ENCODE data around the gene KRTAP1-1. TPM values are rescaled to one million over a fixed set of nuclear protein-coding genes. Genes with fewer than 3 reads are reported as not detected.
"Not testable (repeated sequence)": the region's sequence is repeated elsewhere in the genome, so short reads cannot be mapped to it uniquely, and the experiment has no call there.

KRTAP1-1 gene
- total RNA-seq, 2 experiments from 2014 or later = not detected

GRCh38 chr17:41065829-41066624 lies 24.8 kb upstream of the KRTAP1-1 start, which contains the start of gene KRTAP2-4:
Gene KRTAP2-4, minus strand, starts transcription at chr17:41065879. Its CDS starts 34 bp downstream, at chr17:41065845.
- no peaks in the 10 kb centered on the region for H3K9me3 ChIP-seq (ENCODE audit: control insufficient read depth in 1 of 2, insufficient read depth in 1 of 2, low read length in 2 of 2)
- ATAC-seq (ENCODE audit: poor library complexity) (no peak), DNase-seq (no peak)
- Mint-ChIP-seq H3K36me3 (ENCODE audit: low read depth) (no peaks in the 10 kb centered on the region), H3K4me1 (ENCODE audit: low read depth) (no peaks in the 10 kb centered on the region), H3K27ac (no peak within 1 kb of the TSS), H3K9me3 (no peaks in the 10 kb centered on the region), H3K27me3 (peaks cover 24% of the 10 kb centered on the region), H3K4me3 (no peak within 1 kb of the TSS)
- no peak within 1 kb of the TSS for H3K4me3 ChIP-seq (ENCODE audit: low read length)
- CTCF ChIA-PET = no interaction called here
- TF ChIP-seq CTCF (IDR thresholded peaks at IDR 0.05) = no peak
- no peaks in the 10 kb centered on the region for H3K36me3 ChIP-seq (ENCODE audit: insufficient read depth, low read length)
- intact Hi-C loops (cut with DNase I, micrococcal nuclease) = no loop called here
- H3K27ac ChIP-seq (ENCODE audit: low read depth in 1 of 2, low read length in 2 of 2) = no peak within 1 kb of the TSS
- no peaks in the 10 kb centered on the region for H3K4me1 ChIP-seq (ENCODE audit: insufficient read depth, low read length)
- H3K27me3 ChIP-seq (ENCODE audit: control insufficient read depth in 1 of 2, insufficient read depth in 2 of 2, low read length in 2 of 2) = peaks cover 0 to 6% of the 10 kb centered on the region in 2 experiments
- POLR2A ChIA-PET = no interaction called here

DNA sequence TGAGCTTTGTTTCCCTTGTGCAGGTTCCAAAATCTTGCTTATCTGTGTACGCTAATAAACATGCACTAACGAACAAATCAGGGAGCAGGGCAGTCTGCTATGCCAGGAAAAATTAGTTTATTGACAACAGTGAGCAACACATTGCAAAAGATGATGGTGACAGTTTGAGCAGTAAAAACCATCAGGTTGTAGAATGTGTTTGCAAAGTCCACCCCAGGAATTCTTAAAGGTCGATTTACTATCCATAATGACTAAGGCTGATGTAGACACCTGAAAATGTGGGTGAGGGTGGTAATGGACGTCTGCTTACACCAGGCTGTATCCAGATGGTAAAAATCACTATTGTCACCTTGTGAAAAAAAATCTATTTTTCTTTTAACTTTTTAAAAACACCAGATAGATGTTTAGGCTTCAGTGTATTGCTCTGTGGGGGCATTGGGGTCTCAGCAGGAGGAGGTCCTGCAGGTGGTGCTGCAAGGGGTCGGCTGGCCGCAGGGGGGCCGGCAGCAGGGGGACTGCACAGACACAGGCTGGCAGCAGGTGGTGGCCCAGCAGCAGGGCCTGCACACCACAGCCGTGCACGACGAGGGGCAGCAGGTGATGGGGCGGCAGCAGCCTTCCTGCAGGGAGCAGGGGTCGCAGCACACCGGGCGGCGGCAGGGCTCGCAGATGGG lies 23.9 kb upstream of the KRTAP1-1 start:
- H3K36me3 Mint-ChIP-seq (ENCODE audit: low read depth); H3K4me3 Mint-ChIP-seq; H3K4me3 ChIP-seq (ENCODE audit: low read length); POLR2A ChIA-PET; DNase-seq; intact Hi-C loops (cut with DNase I, micrococcal nuclease); H3K9me3 Mint-ChIP-seq; H3K27ac ChIP-seq (ENCODE audit: low read depth in 1 of 2, low read length in 2 of 2); ATAC-seq (ENCODE audit: poor library complexity); H3K27ac Mint-ChIP-seq; H3K4me1 ChIP-seq (ENCODE audit: insufficient read depth, low read length); H3K36me3 ChIP-seq (ENCODE audit: insufficient read depth, low read length); CTCF ChIA-PET; H3K9me3 ChIP-seq (ENCODE audit: control insufficient read depth in 1 of 2, insufficient read depth in 1 of 2, low read length in 2 of 2); H3K4me1 Mint-ChIP-seq (ENCODE audit: low read depth): not testable (repeated sequence)
- H3K27me3 ChIP-seq (ENCODE audit: control insufficient read depth in 1 of 2, insufficient read depth in 2 of 2, low read length in 2 of 2) = peaks cover 0 to 10% of the 10 kb centered on the region in 2 experiments
- peaks cover 33% of the 10 kb centered on the region for H3K27me3 Mint-ChIP-seq

GRCh38 chr17:41064301-41064700 lies 23.1 kb upstream of the KRTAP1-1 start:
- Mint-ChIP-seq H3K4me3 (no peak overlapping the region), H3K4me1 (ENCODE audit: low read depth) (no peaks in the 10 kb centered on the region), H3K27ac (no peak overlapping the region), H3K27me3 (peaks cover 39% of the 10 kb centered on the region), H3K9me3 (no peaks in the 10 kb centered on the region), H3K36me3 (ENCODE audit: low read depth) (no peaks in the 10 kb centered on the region)
- ChIA-PET POLR2A (no interaction called here), CTCF (no interaction called here)
- Histone ChIP-seq H3K9me3 (ENCODE audit: control insufficient read depth in 1 of 2, insufficient read depth in 1 of 2, low read length in 2 of 2) (no peaks in the 10 kb centered on the region), H3K27me3 (ENCODE audit: control insufficient read depth in 1 of 2, insufficient read depth in 2 of 2, low read length in 2 of 2) (peaks cover 0 to 10% of the 10 kb centered on the region in 2 experiments), H3K36me3 (ENCODE audit: insufficient read depth, low read length) (no peaks in the 10 kb centered on the region), H3K4me3 (ENCODE audit: low read length) (no peak overlapping the region), H3K4me1 (ENCODE audit: insufficient read depth, low read length) (no peaks in the 10 kb centered on the region), H3K27ac (ENCODE audit: low read depth in 1 of 2, low read length in 2 of 2) (no peak overlapping the region)
- intact Hi-C loops (cut with DNase I, micrococcal nuclease) = no loop called here
- TF ChIP-seq CTCF (IDR thresholded peaks at IDR 0.05) = no peak
- ATAC-seq (ENCODE audit: poor library complexity) = no peak
- no peak for DNase-seq
